Left hindlimb (tissue), 1 donor: ENCODE results near the gene SHISA5.
"Not testable (repeated sequence)": the region's sequence is repeated elsewhere in the genome, so short reads cannot be mapped to it uniquely, and the experiment has no call there.

ENCODE experiments used
- DNase-seq: peaks from one replicate; pipeline ENCODE4 v3.0.0-alpha.2; 2018

Gene SHISA5

DNA sequence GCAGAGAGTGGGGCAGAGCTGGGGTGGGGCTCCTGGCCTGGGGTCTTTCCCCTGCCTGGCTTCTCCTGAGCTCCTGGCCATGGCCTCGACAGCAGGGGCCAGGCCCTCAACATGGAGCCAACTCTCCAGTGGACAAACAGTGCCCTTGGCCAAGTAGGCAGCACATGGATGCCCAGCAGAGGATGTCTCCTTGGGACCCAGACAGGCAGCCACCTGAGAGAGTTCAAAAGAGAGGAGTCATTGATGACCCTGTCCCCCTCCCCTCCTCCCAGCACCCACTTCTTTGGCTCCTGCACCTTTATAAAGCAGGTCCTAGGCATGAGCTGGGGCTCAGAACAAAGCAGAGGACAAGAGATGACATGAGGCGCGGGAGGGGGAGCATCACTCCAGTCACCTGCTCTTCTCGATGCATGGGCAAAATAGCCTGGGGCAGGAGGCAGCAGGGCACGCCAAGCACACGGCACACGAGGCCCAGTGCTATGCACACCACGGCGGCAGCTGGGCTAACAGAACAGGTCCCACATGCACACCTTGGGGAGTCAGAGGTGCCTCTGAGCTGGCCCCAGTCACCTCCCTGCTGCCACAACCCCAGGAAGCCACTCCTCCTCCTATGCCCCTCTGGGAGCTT lies 27.4 kb downstream of the SHISA5 start:
- DNase-seq: no peak

DNA sequence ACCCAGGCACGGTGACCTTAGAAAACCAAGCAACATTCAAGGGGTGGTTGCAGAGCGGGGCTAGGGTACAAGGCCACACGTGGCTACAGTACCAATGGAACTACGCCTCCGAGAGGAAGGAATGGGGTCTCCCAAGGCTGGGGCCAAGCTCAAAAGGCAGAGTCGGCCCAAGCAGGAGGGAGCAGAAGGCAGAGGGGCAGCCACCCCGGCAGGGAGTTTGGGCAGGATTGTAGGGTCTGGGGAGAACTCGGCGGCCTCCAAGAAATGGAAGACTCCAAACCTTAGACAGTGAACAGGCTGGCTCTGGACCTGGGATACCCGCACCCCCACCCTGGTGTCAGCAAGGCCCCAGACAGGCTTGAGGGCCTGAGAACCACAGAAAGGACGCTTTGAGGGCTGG lies 28.8 kb downstream of the SHISA5 start:
- no peak for DNase-seq

DNA sequence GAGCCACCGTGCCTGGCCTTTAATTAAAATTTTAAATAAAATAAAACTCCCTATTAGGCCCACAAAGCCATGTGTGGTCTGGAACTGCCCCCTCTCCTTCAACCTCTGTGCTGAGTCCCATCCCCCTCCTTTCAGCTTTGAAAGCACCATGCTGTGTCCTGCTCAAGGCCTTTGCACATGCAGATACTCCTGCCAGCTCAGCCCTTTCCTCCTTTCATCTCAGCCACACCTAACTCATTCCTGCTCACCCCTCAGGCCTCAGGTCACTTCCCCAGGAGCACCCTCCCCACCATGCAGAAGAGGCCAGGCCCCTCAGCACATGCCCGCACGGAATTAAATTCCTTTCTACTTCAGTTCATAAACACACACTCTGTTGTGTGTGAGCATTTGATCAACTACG lies 29.4 kb downstream of the SHISA5 start:
- no peak for DNase-seq

DNA sequence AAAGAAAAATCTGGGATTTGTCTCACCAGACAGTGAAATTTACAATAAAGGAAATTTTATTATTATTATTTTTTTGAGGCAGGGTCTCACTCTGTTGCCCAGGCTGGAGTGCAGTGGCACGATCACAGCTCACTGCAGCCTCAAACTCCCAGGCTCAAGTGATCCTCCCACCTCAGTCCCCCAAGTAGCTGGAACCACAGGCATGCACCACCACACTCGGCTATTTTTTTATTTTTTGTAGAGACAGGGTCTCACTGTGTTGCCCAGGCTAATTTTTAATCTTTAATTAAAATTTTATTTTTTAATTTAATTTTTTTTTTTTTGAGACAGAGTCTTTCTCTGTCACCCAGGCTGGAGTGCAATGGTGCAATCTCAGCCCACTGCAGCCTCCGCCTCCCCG lies 29.9 kb downstream of the SHISA5 start:
- DNase-seq: not testable (repeated sequence)

DNA sequence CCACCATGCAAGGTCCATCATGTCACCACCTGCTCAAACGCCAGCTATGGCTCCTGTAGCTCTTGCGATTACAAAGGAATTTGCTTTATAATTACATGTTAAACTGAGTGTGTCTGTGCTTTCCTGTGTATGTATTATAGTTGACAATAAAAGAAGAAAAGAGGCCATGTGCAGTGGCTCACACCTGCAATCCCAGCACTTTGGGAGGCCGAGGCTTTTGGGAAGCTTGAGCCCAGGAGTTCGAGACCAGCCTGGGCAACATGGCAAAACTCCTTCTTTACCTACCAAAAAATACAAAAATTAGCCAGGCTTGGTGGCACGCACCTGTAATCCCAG lies 30.4 kb downstream of the SHISA5 start:
- DNase-seq: no peak

DNA sequence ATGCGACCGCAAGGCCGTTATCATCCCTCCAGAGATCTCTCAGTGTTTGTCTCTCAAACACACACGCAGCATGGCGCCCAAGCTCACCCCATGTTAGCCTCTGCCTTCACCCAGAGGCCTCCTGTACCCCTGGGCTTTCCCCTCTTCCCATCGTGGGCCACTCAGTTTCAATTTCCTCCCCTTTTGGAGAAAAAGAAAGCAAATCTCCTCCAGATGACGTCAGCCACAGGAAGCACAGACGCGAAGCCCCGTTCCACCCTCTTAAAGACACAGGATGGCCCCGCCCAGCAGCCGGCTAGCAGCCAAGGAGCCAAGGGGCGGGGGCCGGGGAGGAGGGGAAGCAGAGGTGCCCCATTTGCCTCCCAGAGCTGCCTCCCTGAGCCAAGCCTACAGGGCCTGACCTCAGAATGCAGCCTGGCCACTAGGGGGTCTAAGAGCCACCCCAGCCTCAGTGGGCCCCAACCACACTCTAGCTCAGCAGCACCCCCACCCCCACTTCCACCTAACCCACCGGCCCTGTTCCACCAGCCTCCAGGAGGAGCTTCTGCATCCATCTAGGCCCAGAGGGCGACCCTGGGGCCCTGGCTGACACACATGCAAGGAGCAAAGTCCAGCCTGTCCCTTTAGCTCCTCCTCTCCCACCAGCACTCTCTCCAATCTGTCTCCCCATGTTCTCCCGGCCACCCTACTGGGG lies 30.9 kb downstream of the SHISA5 start:
- DNase-seq: peak; percentile 92

DNA sequence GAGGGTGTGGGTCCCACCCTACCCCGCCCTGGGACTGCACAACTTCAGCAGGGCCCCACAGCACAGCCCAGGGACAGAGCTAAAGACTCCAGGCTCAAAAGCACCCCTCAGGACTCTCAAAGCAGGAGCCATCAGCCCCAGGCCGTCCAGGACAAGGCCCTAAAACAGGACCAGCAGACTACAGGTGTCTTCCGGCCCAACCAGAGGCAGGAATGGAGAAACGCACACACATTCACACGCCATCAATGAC lies 31.4 kb downstream of the SHISA5 start:
- DNase-seq: no peak

DNA sequence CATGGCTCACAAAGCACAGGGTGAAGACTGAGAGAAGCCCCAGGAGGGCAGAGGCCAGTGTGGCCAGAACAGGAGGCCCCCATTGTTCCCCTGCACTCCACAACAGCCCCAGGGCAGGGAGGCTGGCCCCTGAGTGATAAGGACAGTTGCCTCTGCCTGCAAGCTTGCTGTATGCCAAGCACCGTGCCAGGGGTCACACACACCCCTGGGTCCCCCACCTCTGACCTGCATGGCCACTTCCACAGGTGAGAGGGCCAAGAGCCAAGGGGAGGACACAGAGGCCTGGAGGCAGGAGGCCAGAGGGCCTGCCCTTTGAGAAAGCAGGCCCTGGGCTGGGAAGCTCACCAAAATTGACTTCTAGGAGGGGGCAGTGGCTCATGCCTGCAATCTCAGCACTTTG lies 33.7 kb downstream of the SHISA5 start:
- DNase-seq: no peak

DNA sequence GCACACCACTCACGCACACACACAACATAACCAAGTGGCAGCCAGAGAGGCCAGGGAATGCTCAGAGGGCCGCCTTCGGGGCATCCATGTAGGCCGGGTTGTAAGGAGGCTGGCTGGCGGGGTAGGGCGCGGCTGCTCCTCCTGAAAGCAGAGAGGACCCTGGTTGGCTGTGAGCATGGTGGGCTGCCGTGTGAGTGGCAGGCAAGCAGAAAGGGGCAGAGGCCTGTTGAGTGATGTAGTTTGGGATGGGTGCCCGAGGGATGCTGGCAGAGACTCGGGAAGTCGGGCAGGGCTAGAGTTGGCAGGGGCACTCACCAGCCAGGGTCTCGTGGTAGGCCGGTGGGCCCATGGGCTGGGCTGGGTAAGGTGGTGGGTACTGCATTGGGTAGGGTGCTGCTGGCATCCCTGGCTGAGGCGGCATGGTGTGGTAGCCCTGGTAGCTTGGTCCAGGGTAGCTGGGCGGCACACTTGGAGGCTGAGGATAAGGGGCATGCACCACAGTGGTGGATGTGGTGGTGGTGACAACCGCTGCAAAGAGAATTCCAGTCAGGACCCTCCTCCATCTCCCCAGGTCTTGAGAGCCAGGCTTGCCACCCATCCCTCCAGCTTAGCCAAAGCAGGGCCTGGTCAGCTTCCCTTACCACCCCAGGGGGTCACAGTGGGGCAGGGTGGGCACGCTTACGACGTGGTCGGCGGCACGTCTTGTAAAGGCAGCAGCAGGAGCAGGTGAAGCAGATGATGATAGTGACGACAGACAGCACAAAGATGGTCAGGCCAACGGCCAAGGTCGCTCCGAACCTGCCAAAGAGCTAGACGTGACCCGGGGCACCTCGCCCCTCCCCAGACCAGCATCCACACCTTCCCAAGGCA lies 34.7 kb downstream of the SHISA5 start:
- no peak for DNase-seq

DNA sequence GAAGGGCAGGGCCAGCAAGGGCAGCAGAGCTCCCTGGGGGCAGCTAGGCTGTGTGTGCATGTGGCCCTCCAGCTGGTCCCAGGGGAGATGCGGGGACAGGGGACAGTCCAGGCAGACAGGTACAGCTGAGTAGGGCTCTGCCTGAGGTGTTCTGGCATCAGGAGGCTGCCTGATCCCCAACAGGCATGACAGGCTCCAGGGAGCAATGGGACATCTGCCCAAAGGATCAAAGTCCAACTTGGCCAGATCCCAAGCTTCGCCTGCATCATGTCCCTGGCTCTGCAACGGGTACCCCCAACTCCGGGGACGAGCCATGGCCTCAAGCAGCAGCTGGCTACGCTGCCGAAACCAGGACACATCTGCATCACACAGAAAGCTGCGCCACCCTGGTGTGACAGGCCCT lies 35.6 kb downstream of the SHISA5 start:
- no peak for DNase-seq

DNA sequence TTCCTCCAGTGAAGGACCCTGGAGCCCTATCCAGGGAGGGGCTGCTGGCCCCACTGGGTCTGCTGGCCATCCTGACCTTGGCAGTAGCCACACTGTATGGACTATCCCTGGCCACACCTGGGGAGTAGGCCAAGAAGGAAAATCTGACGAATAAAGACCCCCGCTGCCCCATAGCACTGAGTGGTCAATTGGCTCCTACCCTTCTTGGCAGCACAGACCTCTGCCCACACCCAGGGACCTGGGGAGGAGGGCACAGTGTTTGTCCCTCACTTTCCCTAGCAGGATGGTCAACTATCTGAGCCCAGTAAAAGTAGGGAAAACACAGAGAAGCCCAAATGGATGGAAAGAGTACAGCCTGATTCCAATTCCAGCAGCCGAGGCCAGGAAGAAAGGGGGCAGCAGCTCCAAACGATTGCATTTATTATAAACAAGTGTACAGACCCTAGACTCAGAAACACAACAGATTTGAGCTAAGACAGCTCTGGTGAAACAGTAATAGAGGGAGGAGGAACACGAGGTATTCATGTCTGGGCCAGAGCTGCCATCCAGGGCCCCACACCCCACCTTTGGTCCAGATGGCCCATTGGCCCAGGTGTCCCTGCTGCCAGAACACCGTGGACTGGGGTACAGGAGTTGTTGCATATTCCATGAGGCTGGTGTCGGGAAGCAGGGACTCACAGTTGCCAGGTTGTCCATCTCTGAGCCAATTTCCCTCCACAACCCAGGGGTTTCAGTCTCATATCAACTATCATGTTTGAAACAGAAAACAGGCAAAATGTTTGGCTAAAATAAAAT lies 36.3 kb downstream of the SHISA5 start:
- DNase-seq: no peak

DNA sequence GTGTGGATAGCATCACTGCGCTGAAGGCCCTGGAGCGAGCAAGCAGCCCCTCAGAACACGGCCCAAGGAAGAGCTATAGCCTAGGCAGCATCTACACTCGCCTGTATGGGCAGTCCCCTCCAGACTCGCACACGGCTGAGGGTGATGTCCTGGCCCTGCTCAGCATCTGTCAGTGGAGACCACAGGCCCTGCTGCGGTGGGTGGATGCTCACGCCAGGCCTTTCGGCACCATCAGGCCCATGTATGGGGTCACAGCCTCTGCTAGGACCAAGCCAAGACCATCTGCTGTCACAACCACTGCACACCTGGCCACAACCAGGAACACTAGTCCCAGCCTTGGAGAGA lies 36.9 kb downstream of the SHISA5 start:
- DNase-seq: no peak

DNA sequence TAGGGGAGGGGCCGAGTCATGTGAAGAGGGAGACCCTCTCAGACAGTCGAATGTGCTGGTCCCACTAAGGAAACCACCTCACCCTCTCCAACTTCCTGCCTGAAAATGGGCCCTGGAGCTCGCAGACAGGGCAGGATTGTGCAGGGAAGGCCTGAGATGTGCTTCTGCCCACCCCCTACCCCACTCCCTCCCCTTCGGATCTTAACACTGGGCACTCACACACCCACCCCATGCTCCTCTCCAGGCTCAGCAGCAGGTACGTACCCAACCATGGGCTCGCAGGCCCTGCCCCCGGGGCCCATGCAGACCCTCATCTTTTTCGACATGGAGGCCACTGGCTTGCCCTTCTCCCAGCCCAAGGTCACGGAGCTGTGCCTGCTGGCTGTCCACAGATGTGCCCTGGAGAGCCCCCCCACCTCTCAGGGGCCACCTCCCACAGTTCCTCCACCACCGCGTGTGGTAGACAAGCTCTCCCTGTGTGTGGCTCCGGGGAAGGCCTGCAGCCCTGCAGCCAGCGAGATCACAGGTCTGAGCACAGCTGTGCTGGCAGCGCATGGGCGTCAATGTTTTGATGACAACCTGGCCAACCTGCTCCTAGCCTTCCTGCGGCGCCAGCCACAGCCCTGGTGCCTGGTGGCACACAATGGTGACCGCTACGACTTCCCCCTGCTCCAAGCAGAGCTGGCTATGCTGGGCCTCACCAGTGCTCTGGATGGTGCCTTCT lies 37.4 kb downstream of the SHISA5 start:
- DNase-seq: no peak

DNA sequence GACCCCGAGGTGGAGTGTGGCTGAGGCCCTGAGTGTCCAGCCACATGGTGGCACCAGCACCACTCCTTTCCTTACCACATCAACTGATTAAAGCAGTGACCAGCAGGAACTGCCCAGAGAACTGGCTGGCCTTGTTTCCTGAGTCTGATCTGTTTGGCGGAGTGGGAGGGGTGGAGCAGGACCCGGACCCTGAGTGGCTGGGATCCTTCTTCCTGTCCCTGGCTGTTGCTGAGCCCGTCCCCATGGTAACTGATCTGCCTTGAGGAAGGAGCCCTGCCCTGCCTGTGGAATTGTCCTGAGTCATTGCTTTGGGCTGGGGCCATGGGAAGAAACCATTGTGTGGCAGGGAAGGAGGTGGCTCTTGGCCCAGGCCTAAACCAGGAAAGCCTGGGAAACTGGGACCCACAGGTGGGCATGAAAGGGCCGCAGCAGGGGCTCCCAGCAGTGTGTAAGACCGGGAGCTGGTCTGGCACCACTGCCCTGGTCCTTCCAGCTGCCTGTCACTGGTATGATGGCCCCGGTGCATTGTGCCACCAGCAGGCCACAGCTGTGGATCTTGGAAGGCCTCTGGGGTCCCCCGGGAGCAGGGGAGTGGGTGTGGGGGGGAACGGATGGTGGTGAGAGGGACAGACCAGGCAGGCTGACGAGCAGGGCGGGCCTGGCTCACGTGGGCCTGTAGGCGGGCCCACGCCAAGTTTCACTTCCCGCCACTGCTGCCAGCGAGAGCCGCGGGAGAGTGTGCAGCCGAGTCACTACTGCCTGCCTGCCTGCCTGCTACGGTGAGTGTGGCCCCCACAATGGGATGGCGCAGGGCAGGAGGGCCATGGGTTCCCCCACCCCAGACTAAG lies 38.2 kb downstream of the SHISA5 start:
- DNase-seq: peak; percentile 98

DNA sequence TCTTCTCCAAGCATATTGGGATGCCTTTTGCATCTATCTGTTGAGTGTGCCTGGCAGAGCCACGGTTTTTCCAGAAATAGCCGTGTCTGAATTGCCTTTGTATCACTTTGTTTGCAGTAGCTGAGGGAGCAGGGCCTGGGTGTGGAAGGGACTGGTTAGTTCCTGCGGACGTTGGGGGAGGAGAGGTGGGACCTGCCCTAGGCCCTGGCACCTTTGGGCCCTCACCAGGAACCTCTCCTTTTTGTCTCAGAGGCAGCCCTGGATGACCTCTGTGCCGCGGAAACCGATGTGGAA lies 38.8 kb downstream of the SHISA5 start:
- DNase-seq: no peak

DNA sequence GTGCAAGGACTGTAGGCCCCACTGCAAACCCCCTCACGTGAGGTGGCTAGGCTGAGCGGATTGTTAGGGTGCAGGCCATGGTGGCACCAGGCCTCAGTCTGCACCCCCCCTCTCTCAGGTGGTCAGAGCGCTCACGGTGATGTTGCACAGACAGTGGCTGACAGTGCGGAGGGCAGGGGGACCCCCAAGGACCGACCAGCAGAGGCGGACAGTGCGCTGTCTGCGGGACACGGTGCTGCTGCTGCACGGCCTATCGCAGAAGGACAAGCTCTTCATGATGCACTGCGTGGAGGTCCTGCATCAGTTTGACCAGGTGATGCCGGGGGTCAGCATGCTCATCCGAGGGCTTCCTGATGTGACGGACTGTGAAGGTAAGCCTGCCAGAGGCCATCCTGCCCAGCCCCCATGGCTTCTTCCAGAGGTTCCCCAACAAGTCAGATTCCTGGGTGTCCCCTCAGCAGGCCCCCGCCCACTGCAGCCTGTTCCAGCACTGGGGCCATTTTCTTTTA lies 39.2 kb downstream of the SHISA5 start:
- no peak for DNase-seq

DNA sequence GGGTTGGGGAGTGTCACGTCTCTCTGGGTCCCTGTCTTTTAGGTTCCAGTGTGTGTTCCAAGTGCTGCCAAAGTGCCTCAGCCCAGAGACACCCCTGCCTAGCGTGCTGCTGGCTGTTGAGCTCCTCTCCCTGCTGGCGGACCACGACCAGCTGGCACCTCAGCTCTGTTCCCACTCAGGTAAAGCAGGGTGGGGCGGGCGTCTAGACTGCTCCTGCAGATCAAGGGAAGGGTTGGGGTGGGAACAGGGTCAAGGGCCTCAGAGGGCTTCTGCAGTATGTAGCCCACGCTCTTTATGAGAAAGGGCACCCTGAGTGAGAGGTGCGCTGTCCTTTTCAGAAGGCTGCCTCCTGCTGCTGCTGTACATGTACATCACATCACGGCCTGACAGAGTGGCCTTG lies 40.3 kb downstream of the SHISA5 start:
- no peak for DNase-seq

DNA sequence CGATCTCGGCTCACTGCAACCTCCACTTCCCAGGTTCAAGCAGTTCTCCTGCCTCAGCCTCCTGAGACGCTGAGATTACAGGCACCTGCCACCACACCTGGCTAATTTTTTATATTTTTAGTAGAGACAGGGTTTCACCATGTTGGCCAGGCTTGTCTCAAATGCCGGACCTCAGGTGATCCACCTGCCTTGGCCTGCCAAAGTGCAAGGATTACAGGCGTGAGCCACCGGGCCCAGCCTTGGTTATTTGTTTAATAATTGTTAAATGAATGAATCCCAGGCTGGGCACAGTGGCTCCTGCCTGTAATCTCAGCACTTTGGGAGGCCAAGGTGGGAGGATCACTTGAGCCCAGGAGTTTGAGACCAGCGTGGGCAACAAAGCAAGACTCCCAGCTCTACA lies 42.2 kb downstream of the SHISA5 start:
- DNase-seq: not testable (repeated sequence)

DNA sequence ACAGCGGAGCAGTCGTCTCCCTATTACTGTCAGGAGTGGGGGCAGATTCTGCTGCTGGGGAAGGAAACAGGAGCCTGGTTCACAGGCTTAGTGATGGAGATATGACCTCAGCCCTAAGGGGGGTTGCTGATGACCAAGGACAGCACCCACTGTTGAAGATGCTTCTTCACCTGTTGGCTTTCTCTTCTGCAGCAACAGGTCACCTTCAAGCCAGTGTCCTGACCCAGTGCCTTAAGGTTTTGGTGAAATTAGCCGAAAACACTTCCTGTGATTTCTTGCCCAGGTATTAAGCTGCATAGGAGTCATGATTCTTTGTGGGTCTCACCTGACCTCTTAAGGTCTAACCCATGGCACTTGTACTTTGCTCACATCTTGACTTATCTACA lies 43.5 kb downstream of the SHISA5 start:
- no peak for DNase-seq

DNA sequence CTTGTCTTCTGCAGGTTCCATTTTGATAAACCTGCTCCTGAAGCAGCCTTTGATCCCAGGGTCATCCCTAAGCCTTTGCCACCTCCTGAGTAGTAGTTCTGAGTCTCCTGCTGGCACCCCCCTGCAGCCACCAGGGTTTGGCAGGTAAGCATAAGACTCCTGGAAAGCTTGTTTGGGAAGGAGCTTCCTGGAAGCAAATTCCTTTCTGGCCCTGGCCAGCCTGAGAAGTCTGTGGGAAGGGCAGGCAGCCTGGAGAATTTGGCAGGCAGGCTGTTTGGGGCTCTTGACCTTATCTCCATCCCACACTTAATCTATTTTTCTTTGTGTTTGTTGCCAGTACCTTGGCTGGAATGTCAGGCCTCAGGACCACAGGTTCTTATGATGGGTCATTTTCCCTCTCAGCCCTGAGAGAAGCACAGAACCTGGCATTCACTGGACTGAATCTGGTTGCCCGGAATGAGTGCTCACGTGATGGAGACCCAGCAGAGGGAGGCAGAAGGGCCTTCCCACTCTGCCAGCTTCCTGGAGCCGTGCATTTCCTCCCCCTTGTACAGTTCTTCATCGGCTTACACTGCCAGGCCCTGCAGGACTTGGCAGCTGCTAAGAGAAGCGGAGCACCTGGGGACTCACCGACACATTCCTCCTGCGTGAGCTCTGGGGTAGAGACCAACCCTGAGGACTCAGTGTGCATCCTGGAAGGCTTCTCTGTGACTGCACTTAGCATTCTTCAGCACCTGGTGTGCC lies 44.0 kb downstream of the SHISA5 start:
- DNase-seq: no peak

DNA sequence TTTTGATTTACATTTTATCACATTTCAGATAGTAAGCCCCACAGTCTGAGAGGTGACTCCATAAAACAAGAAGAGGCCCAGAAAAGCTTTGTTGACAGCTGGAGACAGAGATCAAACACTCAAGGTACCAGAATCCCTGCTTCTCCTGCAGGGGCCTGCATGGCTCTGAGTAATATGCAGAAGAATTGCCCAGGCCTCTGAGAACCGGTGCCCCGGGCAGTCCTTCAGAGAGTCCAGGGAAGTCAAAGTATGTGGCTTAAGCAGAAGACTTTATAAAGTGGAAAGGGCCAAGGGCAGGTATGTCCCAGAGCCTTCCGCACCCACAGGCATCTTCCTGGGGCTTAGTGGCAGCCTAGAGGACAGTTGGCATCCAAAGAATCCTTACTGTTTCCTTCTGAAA lies 44.6 kb downstream of the SHISA5 start:
- DNase-seq: no peak
